IMR-90 (cell line): ENCODE results near the gene HMGXB3. TPM values are rescaled to one million over a fixed set of nuclear protein-coding genes. Genes with fewer than 3 reads are reported as not detected.

Experiments
- ATAC-seq: fragments of 200-7000 bp; cut with Tn5 transposase; 2 replicates; pipeline ENCODE4 v1.9.1; 2020; ENCODE audit warnings: low read depth, mild to moderate bottlenecking, moderate library complexity
- BruUV-seq: library from RNA; stranded (reverse); fragments of 400-500 nt; replicated peaks from 2 replicates; lab custom pipeline; 2021; lab: Mats Ljungman, UMichigan
- CTCF ChIA-PET: fragments of 300-600 bp; formaldehyde crosslinking; extraction: SDS; loops from one replicate; lab custom pipeline; 2021; ENCODE audit warnings: antibody characterized with exemption; lab: Yijun Ruan, JAX
- POLR2A ChIA-PET: fragments of 300-600 bp; sonication (Branson Sonifier 250); formaldehyde crosslinking; loops from one replicate; lab custom pipeline; 2022; ENCODE audit warnings: antibody characterized with exemption; ENCODE audit not compliant: unreplicated experiment; lab: Charles Lee
- DNase-seq: peaks from one replicate; pipeline ENCODE4 v3.0.0; 2013
- H2AFZ ChIP-seq: replicated peaks from 2 replicates; pipeline ENCODE3; 2013; ENCODE audit warnings: low read length, mild to moderate bottlenecking; ENCODE audit not compliant: poor library complexity
- H2AK5ac ChIP-seq: 2 replicates; pipeline ENCODE4 v1.6.1; 2013; ENCODE audit warnings: low read depth, low read length, inconsistent platforms
- H2AK9ac ChIP-seq: replicated peaks from 2 replicates; pipeline ENCODE3; 2013; ENCODE audit warnings: mild to moderate bottlenecking, low read depth, low read length, moderate library complexity; ENCODE audit not compliant: poor library complexity
- H2BK120ac ChIP-seq: 2 replicates; pipeline ENCODE4 v1.6.1; 2013; ENCODE audit warnings: low read depth, low read length, inconsistent platforms
- H2BK15ac ChIP-seq: 3 replicates; pipeline ENCODE4 v1.6.1; 2013; ENCODE audit warnings: low read depth, low read length, inconsistent platforms
- H2BK20ac ChIP-seq: 2 replicates; pipeline ENCODE4 v1.6.1; 2013; ENCODE audit warnings: low read depth, mild to moderate bottlenecking, inconsistent platforms, low read length, moderate library complexity
- H2BK5ac ChIP-seq: 2 replicates; pipeline ENCODE4 v1.6.1; 2013; ENCODE audit warnings: mild to moderate bottlenecking, low read depth, low read length, inconsistent platforms; ENCODE audit not compliant: poor library complexity, severe bottlenecking
- H3K14ac ChIP-seq: replicated peaks from 2 replicates; pipeline ENCODE4 v1.6.1; 2013; ENCODE audit warnings: low read depth, low read length, inconsistent platforms
- H3K18ac ChIP-seq: 2 replicates; pipeline ENCODE4 v1.6.1; 2013; ENCODE audit warnings: low read depth, low read length, control low read depth
- H3K23ac ChIP-seq: 2 replicates; pipeline ENCODE4 v1.6.1; 2013; ENCODE audit warnings: low read depth, low read length, inconsistent platforms
- H3K27ac ChIP-seq: 2 replicates; pipeline ENCODE4 v1.5.1; 2013; ENCODE audit warnings: mild to moderate bottlenecking, control low read depth, low read length; ENCODE audit not compliant: insufficient read depth
- H3K27me3 ChIP-seq: 2 replicates; pipeline ENCODE4 v1.6.1; 2013; ENCODE audit warnings: low read length; ENCODE audit not compliant: control insufficient read depth, insufficient read depth
- H3K36me3 ChIP-seq: 2 replicates; pipeline ENCODE4 v1.6.1; 2013; ENCODE audit warnings: low read length, mixed read lengths; ENCODE audit not compliant: control insufficient read depth, insufficient read depth
- H3K4ac ChIP-seq: 2 replicates; pipeline ENCODE4 v1.6.1; 2013; ENCODE audit warnings: low read depth, low read length, inconsistent platforms
- H3K4me1 ChIP-seq: 2 replicates; pipeline ENCODE4 v1.6.1; 2013; ENCODE audit warnings: low read length, mixed read lengths; ENCODE audit not compliant: control insufficient read depth, insufficient read depth
- H3K4me2 ChIP-seq: 2 replicates; pipeline ENCODE4 v1.6.1; 2013; ENCODE audit warnings: low read depth, mild to moderate bottlenecking, control low read depth, low read length, moderate library complexity
- H3K4me3 ChIP-seq: 2 replicates; pipeline ENCODE4 v1.5.1; 2013; ENCODE audit warnings: low read depth, mild to moderate bottlenecking, control low read depth, low read length, moderate library complexity; ENCODE audit not compliant: insufficient read depth
- H3K56ac ChIP-seq: 2 replicates; pipeline ENCODE4 v1.6.1; 2013; ENCODE audit warnings: low read length, inconsistent platforms; ENCODE audit not compliant: insufficient read depth; ENCODE audit errors: extremely low read depth
- H3K79me1 ChIP-seq, 2 experiments: 2 replicates each; pipeline ENCODE4 v1.6.1; 2013; ENCODE audit warnings: low read length in 2 of 2, inconsistent platforms in 1 of 2, low read depth in 1 of 2
- H3K9ac ChIP-seq: 2 replicates; pipeline ENCODE4 v1.6.1; 2013; ENCODE audit warnings: low read depth, low read length, control low read depth
- H3K9me1 ChIP-seq: 2 replicates; pipeline ENCODE4 v1.6.1; 2013; ENCODE audit warnings: low read length, inconsistent platforms; ENCODE audit not compliant: insufficient read depth
- H3K9me3 ChIP-seq: 2 replicates; pipeline ENCODE4 v1.6.1; 2013; ENCODE audit warnings: low read length; ENCODE audit not compliant: control insufficient read depth, insufficient read depth
- H4K20me1 ChIP-seq: 2 replicates; pipeline ENCODE4 v1.6.1; 2013; ENCODE audit warnings: low read length, inconsistent platforms; ENCODE audit not compliant: insufficient read depth
- H4K5ac ChIP-seq: 2 replicates; pipeline ENCODE4 v1.6.1; 2013; ENCODE audit warnings: mild to moderate bottlenecking, low read depth, low read length, control low read depth
- H4K8ac ChIP-seq, 2 experiments: 2 replicates each; pipeline ENCODE4 v1.6.1; 2013; ENCODE audit warnings: low read depth in 2 of 2, low read length in 2 of 2, control low read depth in 1 of 2, inconsistent platforms in 1 of 2
- H4K91ac ChIP-seq: 2 replicates; pipeline ENCODE4 v1.6.1; 2013; ENCODE audit warnings: low read depth, low read length, inconsistent platforms; ENCODE audit not compliant: insufficient read depth
- CHD1 ChIP-seq: IDR thresholded peaks from 2 replicates; pipeline ENCODE4 v1.6.1; 2012; ENCODE audit warnings: low read depth, low read length, improper control_type of control experiment
- WGBS, 2 experiments: methylation state at CpG; one replicate each; pipeline versions ENCODE4 v1.1.5 to v1.1.7; 2013; ENCODE audit warnings: missing lambda C conversion rate in 2 of 2; ENCODE audit not compliant: insufficient read length in 1 of 2; ENCODE audit errors: extremely low coverage in 2 of 2; 5-methylcytosine and 5-hydroxymethylcytosine counted together
- dilution Hi-C: fragments of 300-500 bp; cut with HindIII; formaldehyde crosslinking; loops from one replicate; pipeline ENCODE4 v1.14.3; 2018; ENCODE audit warnings: low sequenced_read_pairs; ENCODE audit not compliant: unreplicated experiment
- in situ Hi-C: fragments of 300-500 bp; cut with MboI; formaldehyde crosslinking; loops from 3 replicates; pipeline ENCODE4 v1.14.3; 2019; ENCODE audit warnings: low sequenced_read_pairs, inconsistent platforms, mixed read lengths
- intact Hi-C: fragments of 100-400 bp; cut with micrococcal nuclease; formaldehyde crosslinking; loops from 2 replicates; pipeline ENCODE4 v1.10.0; 2022
- polyA plus RNA-seq, 3 experiments: library from polyadenylated mRNA; depleted of rRNA; stranded (reverse); fragments of >200 nt; gene quantifications; 2 replicates each; pipeline ENCODE4 v1.2.3, GENCODE V29; 2012; ENCODE audit warnings: low replicate concordance in 1 of 3
- total RNA-seq: library from RNA; depleted of rRNA; stranded (reverse); fragments of >200 nt; gene quantifications from 2 replicates; pipeline ENCODE4 v1.2.3, GENCODE V29; 2012
- TF ChIP-seq, protein P1 (sequence below): conservative IDR thresholded peaks from 2 replicates; pipeline ENCODE4 v1.5.1; 2012; ENCODE audit warnings: mild to moderate bottlenecking, low read depth, low read length, improper control_type of control experiment

Gene HMGXB3
- total and polyA plus RNA-seq, 2 of the 4 experiments (the other 2 are of a cell fraction) = 27.6 to 30.6 TPM

GRCh38 chr5:150057511-150057910 is 57.0 kb downstream of the HMGXB3 start:
- no peak overlapping the region; the same call in 1 of the 2 replicates for H2BK120ac ChIP-seq
- H3K23ac ChIP-seq = no peak overlapping the region
- BruUV-seq = no TSS peak
- H4K8ac ChIP-seq = 0 out of 4 replicates have a peak overlapping the region, but pooled peaks of 1 of the 2 experiments have one; percentile 25
- dilution Hi-C loops (no loop called here), in situ Hi-C loops (no loop called here), intact Hi-C loops (no loop called here)
- peaks cover 19% of the 10 kb centered on the region for H3K4me1 ChIP-seq
- H4K91ac ChIP-seq = no peak overlapping the region; the same call in 1 of the 2 replicates
- no peak for DNase-seq
- H3K4me3 ChIP-seq = no peak overlapping the region
- no peak overlapping the region for H3K4me2 ChIP-seq
- ATAC-seq = no peak
- H3K9me3 ChIP-seq = no peaks in the 10 kb centered on the region
- no peak overlapping the region for H3K18ac ChIP-seq
- H2AFZ ChIP-seq = no peak overlapping the region
- ChIA-PET POLR2A (no interaction called here), CTCF (no interaction called here)
- no peak overlapping the region for H3K14ac ChIP-seq
- no peak overlapping the region for H4K5ac ChIP-seq
- no peaks in the 10 kb centered on the region for H3K27me3 ChIP-seq
- no peak overlapping the region for H2AK5ac ChIP-seq
- peaks cover 39% of the 10 kb centered on the region for H3K9me1 ChIP-seq
- no peak overlapping the region for H3K56ac ChIP-seq
- peak overlapping the region; percentile 16; the same call in 1 of the 2 replicates for H2BK20ac ChIP-seq
- H2BK15ac ChIP-seq = no peak overlapping the region
- H3K36me3 ChIP-seq = peaks cover 20% of the 10 kb centered on the region
- no peak overlapping the region for H3K9ac ChIP-seq
- H2AK9ac ChIP-seq = no peak overlapping the region
- H3K79me1 ChIP-seq = peaks cover 0 to 16% of the 10 kb centered on the region in 2 experiments; a peak in 2 of 4 replicates
- H4K20me1 ChIP-seq = no peaks in the 10 kb centered on the region; the same call in 1 of the 2 replicates
- WGBS, 2 experiments = 90% methylated on average over 2 of the region's 2 CpGs; no CpG with 5 or more reads in 1 of the 2 experiments
- no peak overlapping the region for H2BK5ac ChIP-seq
- TF ChIP-seq, protein P1, sequence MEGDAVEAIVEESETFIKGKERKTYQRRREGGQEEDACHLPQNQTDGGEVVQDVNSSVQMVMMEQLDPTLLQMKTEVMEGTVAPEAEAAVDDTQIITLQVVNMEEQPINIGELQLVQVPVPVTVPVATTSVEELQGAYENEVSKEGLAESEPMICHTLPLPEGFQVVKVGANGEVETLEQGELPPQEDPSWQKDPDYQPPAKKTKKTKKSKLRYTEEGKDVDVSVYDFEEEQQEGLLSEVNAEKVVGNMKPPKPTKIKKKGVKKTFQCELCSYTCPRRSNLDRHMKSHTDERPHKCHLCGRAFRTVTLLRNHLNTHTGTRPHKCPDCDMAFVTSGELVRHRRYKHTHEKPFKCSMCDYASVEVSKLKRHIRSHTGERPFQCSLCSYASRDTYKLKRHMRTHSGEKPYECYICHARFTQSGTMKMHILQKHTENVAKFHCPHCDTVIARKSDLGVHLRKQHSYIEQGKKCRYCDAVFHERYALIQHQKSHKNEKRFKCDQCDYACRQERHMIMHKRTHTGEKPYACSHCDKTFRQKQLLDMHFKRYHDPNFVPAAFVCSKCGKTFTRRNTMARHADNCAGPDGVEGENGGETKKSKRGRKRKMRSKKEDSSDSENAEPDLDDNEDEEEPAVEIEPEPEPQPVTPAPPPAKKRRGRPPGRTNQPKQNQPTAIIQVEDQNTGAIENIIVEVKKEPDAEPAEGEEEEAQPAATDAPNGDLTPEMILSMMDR = no peak
- TF ChIP-seq CHD1 = no peak
- H3K27ac ChIP-seq = no peak overlapping the region
- peak overlapping the region; percentile 19; the same call in 1 of the 2 replicates for H3K4ac ChIP-seq
